Measurements from ENCODE around the gene NAT9.

GRCh38 chr17:74808714-74809430, 32.7 kb upstream of the NAT9 start:
- TF ChIP-seq CTCF (IDR thresholded peaks at IDR 0.05; ENCODE audit: low read length) (no peak), EZH2 (IDR thresholded peaks at IDR 0.05; ENCODE audit: borderline replicate concordance, low read length) (no peak)

Measured in OCI-LY1 (cell line).